Pericardium fibroblast (primary cell): ENCODE results near the gene SMIM10. TPM values are rescaled to one million over a fixed set of nuclear protein-coding genes. Genes with fewer than 3 reads are reported as not detected.

Experiments
- total RNA-seq: library from RNA; depleted of rRNA; stranded (reverse); fragments of >200 nt; gene quantifications from 2 replicates; pipeline ENCODE4 v1.2.3, GENCODE V29; 2015

SMIM10 gene
- total RNA-seq = 7.2 and 7.9 TPM in 2 replicates

GRCh38 chrX:134990801-134991481 is at the start of gene SMIM10:
Gene SMIM10, plus strand, starts transcription at chrX:134990991. Its CDS starts 105 bp downstream, at chrX:134991096.

Other genes starting within 250 kb of the SMIM10 start
- 2.1 and 4.1 TPM in 2 replicates for gene PABIR2, start 193.8 kb upstream of the SMIM10 start, total RNA-seq
- gene MOSPD1, start 75.7 kb upstream of the SMIM10 start, total RNA-seq = 17.3 and 29.0 TPM in 2 replicates
- gene RTL8B, start 31.6 kb downstream of the SMIM10 start, total RNA-seq = 9.7 and 13.0 TPM in 2 replicates
- gene RTL8C, start 41.4 kb downstream of the SMIM10 start, total RNA-seq = 215 and 261 TPM in 2 replicates
- gene RTL8A, start 61.1 kb downstream of the SMIM10 start, total RNA-seq = 22.2 and 48.9 TPM in 2 replicates
- 2.8 and 3.3 TPM in 2 replicates for gene SMIM10L2B, start 107.7 kb downstream of the SMIM10 start, total RNA-seq
- gene ETDB, start 129.5 kb downstream of the SMIM10 start, total RNA-seq = not detected in 2 replicates
- not detected in 2 replicates for gene CT55, start 180.4 kb downstream of the SMIM10 start, total RNA-seq